ENCODE measurements around the gene CFAP46. TPM values are rescaled to one million over a fixed set of nuclear protein-coding genes. Genes with fewer than 3 reads are reported as not detected.

Gene CFAP46
- total and polyA plus RNA-seq, 2 of the 8 experiments (the other 6 are each of a cell fraction or from before 2014, with no cell fraction given), result 2.6 to 4.8 TPM

DNA sequence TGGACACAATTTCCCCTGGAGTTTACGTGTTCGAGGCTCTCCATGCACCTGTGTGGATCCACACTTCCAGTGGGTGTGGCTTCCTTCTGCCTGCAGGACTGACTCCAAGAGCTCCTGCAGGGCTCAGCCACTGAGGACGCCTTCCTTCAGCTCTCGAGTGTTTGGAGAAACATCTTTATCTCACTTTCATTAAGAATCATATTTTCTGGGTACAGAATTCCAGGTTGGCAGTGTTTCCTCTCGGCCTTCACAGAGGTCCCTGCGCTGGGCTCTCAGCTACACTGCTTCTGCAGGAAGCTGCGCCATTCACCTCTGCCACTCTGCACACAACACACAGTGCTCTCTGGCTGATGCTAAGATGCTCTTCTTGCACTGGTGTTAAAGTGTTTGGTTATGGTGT is 86.5 kb downstream of the CFAP46 start:
- DNase-seq (ENCODE audit: low read depth in 1 of 2, low spot score in 2 of 2) (no peak), FAIRE-seq (no peak)
- no peak overlapping the region for H3K4ac ChIP-seq (replicated peaks; ENCODE audit: insufficient read length, low read depth, low read length)
- no peak overlapping the region for H2BK15ac ChIP-seq (ENCODE audit: low read length)
- no peak overlapping the region for H3K4me2 ChIP-seq (ENCODE audit: insufficient read depth in 1 of 2, low read depth in 2 of 2, low read length in 2 of 2)
- WGBS, 2 experiments (ENCODE audit: extremely low coverage in 1 of 2, insufficient coverage in 1 of 2, insufficient read length in 1 of 2, insufficient replicate concordance in 2 of 2, low coverage in 1 of 2, low lambda C conversion rate in 2 of 2, missing lambda C conversion rate in 1 of 2), result 87% methylated on average over 7 of the region's 7 CpGs; no CpG with 5 or more reads in 1 of the 2 experiments
- H3K14ac ChIP-seq (ENCODE audit: insufficient read length), result no peak overlapping the region
- H2BK12ac ChIP-seq (ENCODE audit: low read depth, low read length), result no peak overlapping the region
- H3K36me3 ChIP-seq (ENCODE audit: control insufficient read depth in 2 of 4, insufficient read depth in 4 of 4, low read length in 3 of 4), result no peaks in the 10 kb centered on the region
- H2BK5ac ChIP-seq (ENCODE audit: low read depth, low read length), result no peak overlapping the region
- no peak overlapping the region for H3K4me3 ChIP-seq (ENCODE audit: extremely low read depth in 1 of 4, insufficient read depth in 2 of 4, low read depth in 3 of 4, low read length in 4 of 4)
- H3K27ac ChIP-seq (ENCODE audit: low read depth, low read length), result no peak overlapping the region
- no peak overlapping the region for H2BK120ac ChIP-seq (replicated peaks; ENCODE audit: low read depth, low read length)
- H3K9me3 ChIP-seq (ENCODE audit: insufficient read depth in 2 of 2, low read depth in 1 of 2, low read length in 1 of 2), result no peaks in the 10 kb centered on the region; a peak in 1 of 4 replicates
- H4K5ac ChIP-seq (ENCODE audit: insufficient read length, low read depth, low read length), result no peak overlapping the region
- TF ChIP-seq E2F6 (IDR thresholded peaks at IDR 0.05) (no peak), CREB1 (IDR thresholded peaks at IDR 0.05) (no peak), ASH2L (IDR thresholded peaks at IDR 0.05; ENCODE audit: low read length) (no peak), CBX8 (IDR thresholded peaks at IDR 0.05; ENCODE audit: borderline replicate concordance, low read depth, low read length) (no peak), KDM4A (IDR thresholded peaks at IDR 0.05; ENCODE audit: low read depth, low read length, severe bottlenecking) (no peak), EGR1 (IDR thresholded peaks at IDR 0.05; ENCODE audit: borderline replicate concordance, low read depth, low read length) (no peak), JUND (IDR thresholded peaks at IDR 0.05; ENCODE audit: low read length) (no peak), CBX5 (IDR thresholded peaks at IDR 0.05; ENCODE audit: low read depth, low read length) (no peak), ZNF274 (IDR thresholded peaks at IDR 0.05; ENCODE audit: borderline replicate concordance, extremely low read depth, low read length) (no peak), CTBP2 (IDR thresholded peaks at IDR 0.05; ENCODE audit: borderline replicate concordance, insufficient read depth, insufficient read length, low read length) (no peak), JUN (IDR thresholded peaks at IDR 0.05; ENCODE audit: low read depth, low read length) (no peak), PHF8 (conservative IDR thresholded peaks at IDR 0.05; ENCODE audit: low read depth, low read length) (no peak), KDM5A (IDR thresholded peaks at IDR 0.05; ENCODE audit: low read length) (no peak), TCF12 (IDR thresholded peaks at IDR 0.05; ENCODE audit: low read depth, low read length) (no peak)
- H4K91ac ChIP-seq (replicated peaks; ENCODE audit: insufficient read length, low read length), result no peak overlapping the region
- no peaks in the 10 kb centered on the region for H3K79me2 ChIP-seq (ENCODE audit: control insufficient read depth in 1 of 2, insufficient read depth in 2 of 2, low read length in 2 of 2)
- ChIA-PET CTCF (ENCODE audit: partially characterized antibody) (no interaction called here), POLR2A (ENCODE audit: partially characterized antibody) (no interaction called here)
- no peak overlapping the region for H3K18ac ChIP-seq (ENCODE audit: extremely low read depth, low read length)
- H3K23me2 ChIP-seq (ENCODE audit: low read depth, low read length), result no peaks in the 10 kb centered on the region
- no peak overlapping the region for H2AK5ac ChIP-seq (ENCODE audit: low read depth, low read length)
- H3K9ac ChIP-seq (replicated peaks in 1 of 4; ENCODE audit: extremely low read depth in 1 of 4, low read depth in 3 of 4, low read length in 3 of 4), result no peak overlapping the region
- no peak overlapping the region for H2BK20ac ChIP-seq (ENCODE audit: low read length)
- H3K79me1 ChIP-seq (ENCODE audit: low read depth, low read length), result no peaks in the 10 kb centered on the region
- no peak overlapping the region for H3K56ac ChIP-seq (replicated peaks; ENCODE audit: insufficient read length, low read depth, low read length)
- no peak overlapping the region for H4K8ac ChIP-seq (ENCODE audit: extremely low read depth, insufficient read depth, low read length)
- no peak overlapping the region for H2AFZ ChIP-seq (ENCODE audit: low read length)
- peaks cover 0 to 4% (median 2%) of the 10 kb centered on the region in 4 experiments; a peak in 4 of 7 replicates for H3K4me1 ChIP-seq (replicated peaks in 1 of 4; ENCODE audit: control insufficient read depth in 3 of 4, insufficient read depth in 4 of 4, low read length in 3 of 4)
- H3K27me3 ChIP-seq (replicated peaks in 1 of 4; ENCODE audit: control insufficient read depth in 3 of 4, extremely low read depth in 1 of 4, insufficient read depth in 3 of 4, low read length in 3 of 4), result no peaks in the 10 kb centered on the region; a peak in 1 of 7 replicates
- no peak overlapping the region for H3K23ac ChIP-seq (ENCODE audit: insufficient read length)
- no peaks in the 10 kb centered on the region for H4K20me1 ChIP-seq (replicated peaks in 1 of 2; ENCODE audit: control insufficient read depth in 1 of 2, insufficient read depth in 2 of 2, low read length in 2 of 2)
